ENCODE results near the gene BID.

The BID gene

GRCh38 chr22:17803609-17804270 is 29.5 kb upstream of the BID start:
- TF ChIP-seq PATZ1 (CRISPR knock-in tag; IDR thresholded peaks at IDR 0.05; ENCODE audit: borderline replicate concordance) = no peak
- no peak for TF ChIP-seq CREB5 (CRISPR knock-in tag; IDR thresholded peaks at IDR 0.05; ENCODE audit: low read depth)
- no peak for TF ChIP-seq GLIS3 (CRISPR knock-in tag; IDR thresholded peaks at IDR 0.05)
- no peak for TF ChIP-seq CSDC2 (CRISPR knock-in tag; IDR thresholded peaks at IDR 0.05)
- no peak for TF ChIP-seq BACH2 (CRISPR knock-in tag; IDR thresholded peaks at IDR 0.05; ENCODE audit: borderline replicate concordance)
- TF ChIP-seq ZNF8 (CRISPR knock-in tag; IDR thresholded peaks at IDR 0.05) = no peak
- no peak for TF ChIP-seq POU6F1 (CRISPR knock-in tag; IDR thresholded peaks at IDR 0.05; ENCODE audit: borderline replicate concordance, low read depth)
- TF ChIP-seq ZC3H10 (CRISPR knock-in tag; IDR thresholded peaks at IDR 0.05) = no peak
- no peak for ATAC-seq

GRCh38 chr22:17802822-17803221 is 28.6 kb upstream of the BID start:
- ATAC-seq = no peak
- no peak for TF ChIP-seq OSR1 (CRISPR knock-in tag; IDR thresholded peaks at IDR 0.05)
- TF ChIP-seq TOX (CRISPR knock-in tag; IDR thresholded peaks at IDR 0.05; ENCODE audit: borderline replicate concordance) = no peak
- TF ChIP-seq, protein P1, sequence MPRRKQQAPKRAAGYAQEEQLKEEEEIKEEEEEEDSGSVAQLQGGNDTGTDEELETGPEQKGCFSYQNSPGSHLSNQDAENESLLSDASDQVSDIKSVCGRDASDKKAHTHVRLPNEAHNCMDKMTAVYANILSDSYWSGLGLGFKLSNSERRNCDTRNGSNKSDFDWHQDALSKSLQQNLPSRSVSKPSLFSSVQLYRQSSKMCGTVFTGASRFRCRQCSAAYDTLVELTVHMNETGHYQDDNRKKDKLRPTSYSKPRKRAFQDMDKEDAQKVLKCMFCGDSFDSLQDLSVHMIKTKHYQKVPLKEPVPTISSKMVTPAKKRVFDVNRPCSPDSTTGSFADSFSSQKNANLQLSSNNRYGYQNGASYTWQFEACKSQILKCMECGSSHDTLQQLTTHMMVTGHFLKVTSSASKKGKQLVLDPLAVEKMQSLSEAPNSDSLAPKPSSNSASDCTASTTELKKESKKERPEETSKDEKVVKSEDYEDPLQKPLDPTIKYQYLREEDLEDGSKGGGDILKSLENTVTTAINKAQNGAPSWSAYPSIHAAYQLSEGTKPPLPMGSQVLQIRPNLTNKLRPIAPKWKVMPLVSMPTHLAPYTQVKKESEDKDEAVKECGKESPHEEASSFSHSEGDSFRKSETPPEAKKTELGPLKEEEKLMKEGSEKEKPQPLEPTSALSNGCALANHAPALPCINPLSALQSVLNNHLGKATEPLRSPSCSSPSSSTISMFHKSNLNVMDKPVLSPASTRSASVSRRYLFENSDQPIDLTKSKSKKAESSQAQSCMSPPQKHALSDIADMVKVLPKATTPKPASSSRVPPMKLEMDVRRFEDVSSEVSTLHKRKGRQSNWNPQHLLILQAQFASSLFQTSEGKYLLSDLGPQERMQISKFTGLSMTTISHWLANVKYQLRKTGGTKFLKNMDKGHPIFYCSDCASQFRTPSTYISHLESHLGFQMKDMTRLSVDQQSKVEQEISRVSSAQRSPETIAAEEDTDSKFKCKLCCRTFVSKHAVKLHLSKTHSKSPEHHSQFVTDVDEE (CRISPR knock-in tag; IDR thresholded peaks at IDR 0.05) = no peak
- TF ChIP-seq ZNF565 (CRISPR knock-in tag; conservative IDR thresholded peaks at IDR 0.05; ENCODE audit: low read depth) = no peak
- TF ChIP-seq PATZ1 (CRISPR knock-in tag; IDR thresholded peaks at IDR 0.05; ENCODE audit: borderline replicate concordance) = no peak
- TF ChIP-seq, protein P2, sequence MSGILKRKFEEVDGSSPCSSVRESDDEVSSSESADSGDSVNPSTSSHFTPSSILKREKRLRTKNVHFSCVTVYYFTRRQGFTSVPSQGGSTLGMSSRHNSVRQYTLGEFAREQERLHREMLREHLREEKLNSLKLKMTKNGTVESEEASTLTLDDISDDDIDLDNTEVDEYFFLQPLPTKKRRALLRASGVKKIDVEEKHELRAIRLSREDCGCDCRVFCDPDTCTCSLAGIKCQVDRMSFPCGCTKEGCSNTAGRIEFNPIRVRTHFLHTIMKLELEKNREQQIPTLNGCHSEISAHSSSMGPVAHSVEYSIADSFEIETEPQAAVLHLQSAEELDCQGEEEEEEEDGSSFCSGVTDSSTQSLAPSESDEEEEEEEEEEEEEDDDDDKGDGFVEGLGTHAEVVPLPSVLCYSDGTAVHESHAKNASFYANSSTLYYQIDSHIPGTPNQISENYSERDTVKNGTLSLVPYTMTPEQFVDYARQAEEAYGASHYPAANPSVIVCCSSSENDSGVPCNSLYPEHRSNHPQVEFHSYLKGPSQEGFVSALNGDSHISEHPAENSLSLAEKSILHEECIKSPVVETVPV (CRISPR knock-in tag; IDR thresholded peaks at IDR 0.05) = no peak
- TF ChIP-seq ZNF8 (CRISPR knock-in tag; IDR thresholded peaks at IDR 0.05) = no peak

- no peak for ATAC-seq
- TF ChIP-seq POU6F1 (CRISPR knock-in tag; IDR thresholded peaks at IDR 0.05; ENCODE audit: borderline replicate concordance, low read depth) (no peak), CSDC2 (CRISPR knock-in tag; IDR thresholded peaks at IDR 0.05) (no peak), PATZ1 (CRISPR knock-in tag; IDR thresholded peaks at IDR 0.05; ENCODE audit: borderline replicate concordance) (no peak), ISL1 (CRISPR knock-in tag; IDR thresholded peaks at IDR 0.05) (no peak), ESRRG (CRISPR knock-in tag; IDR thresholded peaks at IDR 0.05) (no peak), SNAI2 (CRISPR knock-in tag; IDR thresholded peaks at IDR 0.05) (no peak), ZNF8 (CRISPR knock-in tag; IDR thresholded peaks at IDR 0.05) (no peak), ZNF70 (CRISPR knock-in tag; IDR thresholded peaks at IDR 0.05) (no peak), ARNTL (CRISPR knock-in tag; IDR thresholded peaks at IDR 0.05; ENCODE audit: borderline replicate concordance, low read depth) (no peak)
- TF ChIP-seq, protein P1 (CRISPR knock-in tag; IDR thresholded peaks at IDR 0.05) = no peak
These were observed 28.1 kb upstream of the BID start for GRCh38 chr22:17802411-17802810.

All from SK-N-SH treated with all-trans-retinoic acid at 6 μM for 48 hours (cell line).